Measurements from ENCODE around the gene CLIC3. TPM values are rescaled to one million over a fixed set of nuclear protein-coding genes. Genes with fewer than 3 reads are reported as not detected.

Gene CLIC3
- total RNA-seq, 1 experiment from 2014 or later = 6.2 TPM

GRCh38 chr9:137016436-137016835 lies 20.1 kb upstream of the CLIC3 start:
- H3K9me3 ChIP-seq (ENCODE audit: control insufficient read depth, insufficient read depth, low read depth, low read length) = no peaks in the 10 kb centered on the region
- H3K27ac ChIP-seq (ENCODE audit: low read length) = no peak overlapping the region
- H3K36me3 ChIP-seq (ENCODE audit: control insufficient read depth, insufficient read depth, low read length) = no peaks in the 10 kb centered on the region
- ChIA-PET CTCF (no interaction called here), POLR2A (no interaction called here)
- no peak overlapping the region for H3K4me3 ChIP-seq (ENCODE audit: low read depth in 2 of 2, low read length in 2 of 2)
- no peaks in the 10 kb centered on the region for H3K27me3 ChIP-seq (ENCODE audit: control insufficient read depth, insufficient read depth, low read length)
- no peaks in the 10 kb centered on the region for H3K4me1 ChIP-seq (ENCODE audit: control insufficient read depth, insufficient read depth, low read length)
- in situ Hi-C loops (cut with HindIII; ENCODE audit: low pct_unique_long_range_greater_than_20kb, low sequenced_read_pairs) = no loop called here
- no peak for DNase-seq (ENCODE audit: low read depth, low spot score)
- intact Hi-C loops (cut with micrococcal nuclease; ENCODE audit: unreplicated experiment) = no loop called here
- ATAC-seq = no peak
- BruUV-seq (replicated peaks) = no TSS peak
- TF ChIP-seq, protein P1, sequence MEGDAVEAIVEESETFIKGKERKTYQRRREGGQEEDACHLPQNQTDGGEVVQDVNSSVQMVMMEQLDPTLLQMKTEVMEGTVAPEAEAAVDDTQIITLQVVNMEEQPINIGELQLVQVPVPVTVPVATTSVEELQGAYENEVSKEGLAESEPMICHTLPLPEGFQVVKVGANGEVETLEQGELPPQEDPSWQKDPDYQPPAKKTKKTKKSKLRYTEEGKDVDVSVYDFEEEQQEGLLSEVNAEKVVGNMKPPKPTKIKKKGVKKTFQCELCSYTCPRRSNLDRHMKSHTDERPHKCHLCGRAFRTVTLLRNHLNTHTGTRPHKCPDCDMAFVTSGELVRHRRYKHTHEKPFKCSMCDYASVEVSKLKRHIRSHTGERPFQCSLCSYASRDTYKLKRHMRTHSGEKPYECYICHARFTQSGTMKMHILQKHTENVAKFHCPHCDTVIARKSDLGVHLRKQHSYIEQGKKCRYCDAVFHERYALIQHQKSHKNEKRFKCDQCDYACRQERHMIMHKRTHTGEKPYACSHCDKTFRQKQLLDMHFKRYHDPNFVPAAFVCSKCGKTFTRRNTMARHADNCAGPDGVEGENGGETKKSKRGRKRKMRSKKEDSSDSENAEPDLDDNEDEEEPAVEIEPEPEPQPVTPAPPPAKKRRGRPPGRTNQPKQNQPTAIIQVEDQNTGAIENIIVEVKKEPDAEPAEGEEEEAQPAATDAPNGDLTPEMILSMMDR (IDR thresholded peaks at IDR 0.05) = no peak
- TF ChIP-seq SIN3A (IDR thresholded peaks at IDR 0.05; ENCODE audit: borderline replicate concordance, insufficient read depth, low read depth, low read length) = no peak
- no peak for TF ChIP-seq POLR2AphosphoS5 (IDR thresholded peaks at IDR 0.05; ENCODE audit: low read depth, low read length)
- no peak for TF ChIP-seq TCF7L2 (IDR thresholded peaks at IDR 0.05; ENCODE audit: low read depth, low read length)
- TF ChIP-seq, protein P2, sequence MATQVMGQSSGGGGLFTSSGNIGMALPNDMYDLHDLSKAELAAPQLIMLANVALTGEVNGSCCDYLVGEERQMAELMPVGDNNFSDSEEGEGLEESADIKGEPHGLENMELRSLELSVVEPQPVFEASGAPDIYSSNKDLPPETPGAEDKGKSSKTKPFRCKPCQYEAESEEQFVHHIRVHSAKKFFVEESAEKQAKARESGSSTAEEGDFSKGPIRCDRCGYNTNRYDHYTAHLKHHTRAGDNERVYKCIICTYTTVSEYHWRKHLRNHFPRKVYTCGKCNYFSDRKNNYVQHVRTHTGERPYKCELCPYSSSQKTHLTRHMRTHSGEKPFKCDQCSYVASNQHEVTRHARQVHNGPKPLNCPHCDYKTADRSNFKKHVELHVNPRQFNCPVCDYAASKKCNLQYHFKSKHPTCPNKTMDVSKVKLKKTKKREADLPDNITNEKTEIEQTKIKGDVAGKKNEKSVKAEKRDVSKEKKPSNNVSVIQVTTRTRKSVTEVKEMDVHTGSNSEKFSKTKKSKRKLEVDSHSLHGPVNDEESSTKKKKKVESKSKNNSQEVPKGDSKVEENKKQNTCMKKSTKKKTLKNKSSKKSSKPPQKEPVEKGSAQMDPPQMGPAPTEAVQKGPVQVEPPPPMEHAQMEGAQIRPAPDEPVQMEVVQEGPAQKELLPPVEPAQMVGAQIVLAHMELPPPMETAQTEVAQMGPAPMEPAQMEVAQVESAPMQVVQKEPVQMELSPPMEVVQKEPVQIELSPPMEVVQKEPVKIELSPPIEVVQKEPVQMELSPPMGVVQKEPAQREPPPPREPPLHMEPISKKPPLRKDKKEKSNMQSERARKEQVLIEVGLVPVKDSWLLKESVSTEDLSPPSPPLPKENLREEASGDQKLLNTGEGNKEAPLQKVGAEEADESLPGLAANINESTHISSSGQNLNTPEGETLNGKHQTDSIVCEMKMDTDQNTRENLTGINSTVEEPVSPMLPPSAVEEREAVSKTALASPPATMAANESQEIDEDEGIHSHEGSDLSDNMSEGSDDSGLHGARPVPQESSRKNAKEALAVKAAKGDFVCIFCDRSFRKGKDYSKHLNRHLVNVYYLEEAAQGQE (IDR thresholded peaks at IDR 0.05; ENCODE audit: insufficient read depth in 1 of 2, low read depth in 2 of 2, low read length in 1 of 2) = no peak

DNA sequence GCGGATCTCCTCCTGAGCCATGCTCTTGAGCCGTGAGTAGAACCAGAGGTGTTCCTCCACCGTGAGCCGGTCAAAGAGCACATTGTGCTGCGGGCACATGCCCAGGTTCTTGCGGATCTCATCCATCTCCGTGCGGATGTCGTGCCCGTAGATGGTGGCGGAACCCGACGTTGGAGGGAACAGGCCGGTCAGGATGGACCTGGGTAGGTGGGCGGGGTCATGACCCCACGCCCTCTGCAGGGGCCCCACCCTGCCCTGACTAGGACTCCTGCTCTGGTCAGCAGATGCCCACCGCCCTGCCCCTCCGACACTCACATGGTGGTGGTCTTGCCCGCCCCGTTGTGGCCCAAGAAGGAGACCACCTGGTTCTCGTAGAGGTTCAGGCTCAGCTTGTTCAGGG lies 19.6 kb upstream of the CLIC3 start:
- in situ Hi-C loops (cut with HindIII; ENCODE audit: low pct_unique_long_range_greater_than_20kb, low sequenced_read_pairs) = no loop called here
- CTCF ChIA-PET = interaction anchor here (0.7 kb wide), 1 partner anchor 44 kb away, joined by 4 read pairs; no protein-coding TSS in a partner anchor
- H3K27me3 ChIP-seq (ENCODE audit: control insufficient read depth, insufficient read depth, low read length) = no peaks in the 10 kb centered on the region
- H3K36me3 ChIP-seq (ENCODE audit: control insufficient read depth, insufficient read depth, low read length) = no peaks in the 10 kb centered on the region
- H3K4me1 ChIP-seq (ENCODE audit: control insufficient read depth, insufficient read depth, low read length) = no peaks in the 10 kb centered on the region
- TF ChIP-seq SIN3A (IDR thresholded peaks at IDR 0.05; ENCODE audit: borderline replicate concordance, insufficient read depth, low read depth, low read length) = no peak
- TF ChIP-seq TCF7L2 (IDR thresholded peaks at IDR 0.05; ENCODE audit: low read depth, low read length) = no peak
- TF ChIP-seq, protein P2 (IDR thresholded peaks at IDR 0.05; ENCODE audit: insufficient read depth in 1 of 2, low read depth in 2 of 2, low read length in 1 of 2) = no peak
- no peak for TF ChIP-seq POLR2AphosphoS5 (IDR thresholded peaks at IDR 0.05; ENCODE audit: low read depth, low read length)
- TF ChIP-seq, protein P1 (IDR thresholded peaks at IDR 0.05) = no peak
- BruUV-seq (replicated peaks) = no TSS peak
- intact Hi-C loops (cut with micrococcal nuclease; ENCODE audit: unreplicated experiment) = no loop called here
- no peak overlapping the region for H3K27ac ChIP-seq (ENCODE audit: low read length)
- ATAC-seq = no peak
- POLR2A ChIA-PET = no interaction called here
- H3K4me3 ChIP-seq (ENCODE audit: low read depth in 2 of 2, low read length in 2 of 2) = no peak overlapping the region
- DNase-seq (ENCODE audit: low read depth, low spot score) = no peak
- H3K9me3 ChIP-seq (ENCODE audit: control insufficient read depth, insufficient read depth, low read depth, low read length) = no peaks in the 10 kb centered on the region
